ENCODE data around the gene GJC2. TPM values are rescaled to one million over a fixed set of nuclear protein-coding genes. Genes with fewer than 3 reads are reported as not detected.

The GJC2 gene
- total RNA-seq (under 1 TPM; 0.61 to 0.80 TPM), polyA plus RNA-seq (not detected)

GRCh38 chr1:228149406-228150119 is at the start of gene GJC2:
GJC2 (plus strand) TSS chr1:228149930; CDS start chr1:228157759, 7,829 bp downstream.
- DNase-seq, result peak in 1 of 5 donors; percentile 28
- Histone ChIP-seq H3K4me3 (ENCODE audit: low read length in 2 of 2) (no peak within 1 kb of the TSS), H3K9me3 (ENCODE audit: control insufficient read depth in 1 of 2, low read length in 2 of 2) (no peaks in the 10 kb centered on the region), H3K36me3 (ENCODE audit: insufficient read depth, low read length) (peaks cover 36% of the 10 kb centered on the region), H3K27me3 (ENCODE audit: insufficient read depth, low read length) (no peaks in the 10 kb centered on the region), H3K27ac (ENCODE audit: low read depth, low read length) (no peak within 1 kb of the TSS), H3K4me1 (ENCODE audit: insufficient read depth, low read length) (peaks cover 10% of the 10 kb centered on the region)
- CTCF ChIA-PET (ENCODE audit: partially characterized antibody), result no interaction called here
- H3K27ac Mint-ChIP-seq, result peak within 1 kb of the TSS in 1 of 7 donors; percentile 35
- peaks cover 0 to 8% of the 10 kb centered on the region in 2 donors for H3K36me3 Mint-ChIP-seq
- no peaks in the 10 kb centered on the region for H3K9me3 Mint-ChIP-seq
- POLR2A ChIA-PET (ENCODE audit: partially characterized antibody), result interaction anchor here (1.3 to 2.0 kb wide), 2 partner anchors 9 to 15 kb away, joined by 5 to 7 read pairs; partner anchors contain the start of gene GUK1
- H3K4me3 Mint-ChIP-seq, result no peak within 1 kb of the TSS
- H3K27me3 Mint-ChIP-seq, result no peaks in the 10 kb centered on the region
- peaks cover 0 to 9% (median 3%) of the 10 kb centered on the region in 4 donors for H3K4me1 Mint-ChIP-seq
- intact Hi-C loops (cut with micrococcal nuclease), result no loop called here

DNA sequence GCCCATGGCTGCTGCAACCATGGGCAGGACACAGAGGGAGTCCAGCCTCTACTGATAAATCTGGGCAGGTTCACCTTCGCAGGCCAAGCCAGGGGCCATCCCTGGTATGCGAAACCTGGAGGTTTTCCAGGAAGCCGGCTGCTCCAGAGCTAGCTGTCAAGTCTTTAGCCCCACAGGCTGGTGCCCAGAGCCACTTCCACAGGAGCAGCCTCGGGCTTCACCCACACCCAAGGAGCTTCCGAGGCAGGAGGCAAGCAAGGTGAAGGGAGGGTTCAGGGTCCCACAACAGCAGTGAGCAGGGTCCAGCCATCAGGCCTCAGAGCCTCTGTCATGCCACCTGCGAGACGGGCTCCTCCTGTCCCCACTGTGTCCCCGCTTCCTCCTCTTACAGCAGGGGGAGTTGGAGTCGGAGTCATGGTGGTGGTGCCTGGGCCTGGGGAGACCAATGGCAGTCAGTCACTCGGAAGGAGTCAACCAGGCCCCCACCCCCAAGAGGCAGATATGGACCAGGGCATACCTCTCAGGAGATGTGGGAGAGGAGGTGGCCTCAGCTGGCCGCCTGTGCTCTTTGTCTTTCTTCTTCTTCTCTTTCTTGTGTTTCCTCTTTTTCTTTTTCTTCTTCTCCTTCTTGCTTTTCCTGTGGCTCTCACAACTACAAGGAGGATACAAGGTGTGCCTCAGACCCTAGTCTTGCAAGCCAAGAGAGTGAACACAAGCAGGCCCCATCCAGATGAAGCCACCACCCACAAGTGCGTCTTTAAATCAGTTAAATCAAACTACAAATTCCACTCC is 48.7 kb upstream of the GJC2 start:
- H3K36me3 ChIP-seq (ENCODE audit: insufficient read depth, low read length), result peaks cover 40% of the 10 kb centered on the region
- H3K27me3 ChIP-seq (ENCODE audit: insufficient read depth, low read length), result no peaks in the 10 kb centered on the region
- peaks cover 0 to 9% (median 0%) of the 10 kb centered on the region in 8 donors for H3K9me3 Mint-ChIP-seq
- no peaks in the 10 kb centered on the region for H3K9me3 ChIP-seq (ENCODE audit: control insufficient read depth in 1 of 2, low read length in 2 of 2)
- no peaks in the 10 kb centered on the region for H3K27me3 Mint-ChIP-seq
- peak overlapping the region; percentile 85 for H3K27ac ChIP-seq (ENCODE audit: low read depth, low read length)
- no peak for DNase-seq
- H3K4me1 ChIP-seq (ENCODE audit: insufficient read depth, low read length), result peaks cover 26% of the 10 kb centered on the region
- ChIA-PET CTCF (ENCODE audit: partially characterized antibody) (interaction anchor here (1.1 to 1.2 kb wide), 2 partner anchors 17 to 19 kb away, joined by 3 to 4 read pairs; partner anchors contain the start of gene ARF1), POLR2A (ENCODE audit: partially characterized antibody) (interaction anchor here (0.7 to 12.8 kb wide), 2 partner anchors 14 to 43 kb away, joined by 3 to 146 read pairs; partner anchors contain the start of gene ARF1)
- no peak overlapping the region for H3K4me3 ChIP-seq (ENCODE audit: low read length in 2 of 2)
- H3K36me3 Mint-ChIP-seq, result peaks cover 19 to 46% of the 10 kb centered on the region in 2 donors
- peak overlapping the region; percentile 91 to 96 (median 93) for H3K27ac Mint-ChIP-seq
- peak overlapping the region; percentile 68 to 94 (median 80) for H3K4me3 Mint-ChIP-seq
- intact Hi-C loops (cut with micrococcal nuclease), result no loop called here
- H3K4me1 Mint-ChIP-seq, result peaks cover 6 to 60% (median 35%) of the 10 kb centered on the region in 4 donors

DNA sequence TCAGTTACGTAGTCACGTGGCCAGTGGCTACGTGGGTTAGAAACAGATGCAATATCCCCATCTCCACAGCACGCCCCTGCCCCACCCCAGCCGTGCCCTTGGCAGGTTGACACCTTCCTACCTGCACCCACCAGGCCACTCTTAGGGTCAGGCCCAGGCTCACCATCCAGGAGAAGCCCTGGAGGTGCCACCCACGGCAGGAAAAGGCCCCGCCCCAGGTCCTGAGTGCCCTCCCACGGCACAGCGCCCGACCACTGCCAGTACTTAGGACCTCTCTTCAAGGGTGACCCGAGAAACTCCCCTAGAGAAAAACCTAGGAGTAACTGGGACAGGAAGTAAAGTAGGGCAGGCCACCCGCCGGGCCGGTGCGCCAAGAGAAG is 48.1 kb upstream of the GJC2 start:
- H3K27ac Mint-ChIP-seq, result peak overlapping the region; percentile 91 to 96 (median 93)
- intact Hi-C loops (cut with micrococcal nuclease), result no loop called here
- DNase-seq, result peak in 4 of 5 donors; percentile 32 to 74 (median 40)
- Histone ChIP-seq H3K4me1 (ENCODE audit: insufficient read depth, low read length) (peaks cover 20% of the 10 kb centered on the region), H3K36me3 (ENCODE audit: insufficient read depth, low read length) (peaks cover 43% of the 10 kb centered on the region), H3K9me3 (ENCODE audit: control insufficient read depth in 1 of 2, low read length in 2 of 2) (no peaks in the 10 kb centered on the region), H3K4me3 (ENCODE audit: low read length in 2 of 2) (peak overlapping the region in 1 of 2 donors; percentile 98), H3K27me3 (ENCODE audit: insufficient read depth, low read length) (no peaks in the 10 kb centered on the region), H3K27ac (ENCODE audit: low read depth, low read length) (peak overlapping the region; percentile 85)
- ChIA-PET POLR2A (ENCODE audit: partially characterized antibody) (interaction anchor here (0.7 to 12.8 kb wide), 3 partner anchors 15 to 336 kb away, joined by 3 to 146 read pairs (median 3); partner anchors contain the start of gene ARF1), CTCF (ENCODE audit: partially characterized antibody) (interaction anchor here (1.1 to 1.2 kb wide), 2 partner anchors 18 to 19 kb away, joined by 3 to 4 read pairs; partner anchors contain the start of gene ARF1)
- H3K4me1 Mint-ChIP-seq, result peaks cover 6 to 59% (median 34%) of the 10 kb centered on the region in 4 donors
- H3K36me3 Mint-ChIP-seq, result peaks cover 18 to 48% of the 10 kb centered on the region in 2 donors
- peaks cover 0 to 9% (median 0%) of the 10 kb centered on the region in 8 donors for H3K9me3 Mint-ChIP-seq
- H3K4me3 Mint-ChIP-seq, result peak overlapping the region; percentile 68 to 94 (median 80)
- no peaks in the 10 kb centered on the region for H3K27me3 Mint-ChIP-seq

DNA sequence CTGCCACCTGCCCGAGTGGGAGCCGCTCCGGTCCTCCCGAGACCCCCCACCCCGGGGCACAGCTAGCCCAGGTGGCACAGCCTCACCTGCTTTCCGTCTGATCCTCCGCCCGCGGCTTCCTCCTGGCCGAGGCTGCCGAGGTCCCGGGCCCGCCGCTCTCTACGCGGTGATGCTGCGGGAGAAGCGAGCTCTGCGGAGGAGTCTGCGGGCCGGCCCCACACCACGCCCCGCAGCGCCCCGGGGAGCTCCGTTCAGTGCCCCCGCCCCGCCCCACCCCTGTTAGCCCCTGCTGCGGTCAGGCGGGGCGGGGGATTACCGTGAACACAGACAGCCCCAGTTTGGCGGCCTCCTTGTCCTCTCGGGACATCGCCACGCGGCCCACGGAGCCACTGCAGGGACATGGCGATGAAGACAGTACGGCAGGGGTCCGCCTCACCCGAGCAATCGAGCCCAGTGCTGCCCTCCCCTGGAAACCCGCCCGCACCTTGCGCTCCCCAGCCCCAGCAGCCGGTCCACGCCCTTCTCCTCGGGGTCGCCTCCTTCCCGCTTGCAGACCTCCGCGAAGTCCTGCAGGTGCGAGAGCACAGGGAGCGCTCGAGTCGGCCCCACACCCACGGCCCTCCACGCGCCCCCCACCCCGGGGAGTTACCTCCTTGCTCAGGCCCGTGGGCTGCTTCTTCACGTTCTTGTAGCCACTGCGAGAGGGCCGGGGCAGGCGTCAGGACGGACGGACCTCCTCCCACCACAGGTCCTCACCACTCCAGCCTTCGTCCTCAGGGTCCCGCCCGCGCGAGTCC is 47.5 kb upstream of the GJC2 start:
- ChIA-PET POLR2A (ENCODE audit: partially characterized antibody) (interaction anchor here (0.6 to 12.8 kb wide), 4 partner anchors 16 to 336 kb away, joined by 3 to 146 read pairs (median 3); partner anchors contain the start of genes ARF1 and IBA57), CTCF (ENCODE audit: partially characterized antibody) (interaction anchor here (1.1 to 1.2 kb wide), 2 partner anchors 18 to 20 kb away, joined by 3 to 4 read pairs; partner anchors contain the start of gene ARF1)
- Histone ChIP-seq H3K4me1 (ENCODE audit: insufficient read depth, low read length) (peaks cover 20% of the 10 kb centered on the region), H3K4me3 (ENCODE audit: low read length in 2 of 2) (peak overlapping the region; percentile 29 to 98), H3K27me3 (ENCODE audit: insufficient read depth, low read length) (no peaks in the 10 kb centered on the region), H3K27ac (ENCODE audit: low read depth, low read length) (peak overlapping the region; percentile 85), H3K36me3 (ENCODE audit: insufficient read depth, low read length) (peaks cover 41% of the 10 kb centered on the region), H3K9me3 (ENCODE audit: control insufficient read depth in 1 of 2, low read length in 2 of 2) (no peaks in the 10 kb centered on the region)
- peak overlapping the region; percentile 87 to 97 (median 93) for H3K27ac Mint-ChIP-seq
- H3K9me3 Mint-ChIP-seq, result peaks cover 0 to 9% (median 0%) of the 10 kb centered on the region in 8 donors
- DNase-seq, result peak; percentile 62 to 84 (median 65)
- H3K36me3 Mint-ChIP-seq, result peaks cover 18 to 46% of the 10 kb centered on the region in 2 donors
- intact Hi-C loops (cut with micrococcal nuclease), result no loop called here
- no peaks in the 10 kb centered on the region for H3K27me3 Mint-ChIP-seq
- peaks cover 6 to 64% (median 32%) of the 10 kb centered on the region in 4 donors for H3K4me1 Mint-ChIP-seq
- H3K4me3 Mint-ChIP-seq, result peak overlapping the region; percentile 82 to 94 (median 85)

DNA sequence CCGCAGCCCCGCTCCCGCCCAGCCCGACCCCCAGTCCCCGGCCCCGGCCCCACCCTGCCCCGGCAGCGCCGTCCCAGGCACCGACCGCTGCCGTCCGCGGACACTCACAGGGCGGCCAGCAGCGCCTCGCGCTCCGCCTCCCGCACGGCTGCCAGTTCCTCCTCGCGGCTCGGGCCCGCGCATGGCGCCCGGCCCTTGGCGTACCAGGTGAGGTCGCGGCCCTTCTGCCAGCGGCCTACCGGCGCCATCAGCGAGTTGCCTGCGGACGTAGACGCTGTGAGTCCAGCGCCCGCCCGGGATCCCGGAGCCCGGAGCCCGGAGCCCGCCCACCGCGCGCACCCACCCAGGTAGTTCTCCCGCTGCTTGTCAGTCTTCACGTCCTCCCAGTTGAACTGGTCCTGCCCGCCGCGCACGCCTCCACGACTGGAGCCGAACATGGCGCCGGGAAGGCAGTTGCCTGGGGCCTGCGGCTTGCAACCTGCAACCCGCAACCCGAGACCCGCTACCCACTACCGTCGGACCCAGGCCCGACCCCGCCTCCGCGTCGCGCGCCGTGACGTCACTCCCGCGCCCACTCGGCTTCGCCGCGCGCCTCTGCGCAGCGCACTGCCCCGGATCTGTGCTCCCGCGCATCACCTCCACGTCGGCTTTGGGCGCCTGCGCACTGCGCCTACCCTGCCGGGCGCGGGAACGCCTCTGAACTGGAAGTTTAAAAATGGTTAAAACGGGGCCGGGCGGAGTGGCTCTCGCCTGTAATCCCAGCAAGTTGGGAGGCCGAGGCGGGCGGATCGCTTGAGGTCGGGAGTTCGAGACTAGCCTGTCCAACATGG is 46.7 kb upstream of the GJC2 start, which contains the start of gene C1orf35:
C1orf35 (minus strand) TSS at position 535 of the 830 bp plus-strand sequence; CDS start at position 437, 98 bp downstream.
- Histone ChIP-seq H3K36me3 (ENCODE audit: insufficient read depth, low read length) (peaks cover 33% of the 10 kb centered on the region), H3K27me3 (ENCODE audit: insufficient read depth, low read length) (no peaks in the 10 kb centered on the region), H3K9me3 (ENCODE audit: control insufficient read depth in 1 of 2, low read length in 2 of 2) (no peaks in the 10 kb centered on the region), H3K4me3 (ENCODE audit: low read length in 2 of 2) (peak within 1 kb of the TSS; percentile 54 to 98), H3K4me1 (ENCODE audit: insufficient read depth, low read length) (peaks cover 25% of the 10 kb centered on the region), H3K27ac (ENCODE audit: low read depth, low read length) (peak within 1 kb of the TSS; percentile 85)
- Mint-ChIP-seq H3K36me3 (peaks cover 11 to 40% of the 10 kb centered on the region in 2 donors), H3K4me1 (peaks cover 6 to 61% (median 33%) of the 10 kb centered on the region in 4 donors), H3K4me3 (peak within 1 kb of the TSS; percentile 90 to 95 (median 94)), H3K27me3 (no peaks in the 10 kb centered on the region), H3K9me3 (peaks cover 0 to 9% (median 0%) of the 10 kb centered on the region in 8 donors), H3K27ac (peak within 1 kb of the TSS; percentile 93 to 97 (median 97))
- intact Hi-C loops (cut with micrococcal nuclease), result loop anchor here (1.0 kb wide), 3 partner anchors 21 to 62 kb away; partner anchors contain the start of genes ARF1, GUK1 and IBA57
- POLR2A ChIA-PET (ENCODE audit: partially characterized antibody), result interaction anchor here (1.3 to 2.6 kb wide), 2 partner anchors 20 to 63 kb away, joined by 7 to 13 read pairs; partner anchors contain the start of genes ARF1 and IBA57
- peak; percentile 93 to 95 (median 94) for DNase-seq
- CTCF ChIA-PET (ENCODE audit: partially characterized antibody), result no interaction called here

Measured in CD4-positive, alpha-beta memory T cell (primary cell).